GM19035 (cell line): ENCODE data around the gene MAN1C1.

Experiments used
- ATAC-seq: cut with Tn5 transposase; IDR thresholded peaks from one replicate; pipeline ENCODE4 v1.9.1; 2021; ENCODE audit not compliant: unreplicated experiment

Gene MAN1C1

DNA sequence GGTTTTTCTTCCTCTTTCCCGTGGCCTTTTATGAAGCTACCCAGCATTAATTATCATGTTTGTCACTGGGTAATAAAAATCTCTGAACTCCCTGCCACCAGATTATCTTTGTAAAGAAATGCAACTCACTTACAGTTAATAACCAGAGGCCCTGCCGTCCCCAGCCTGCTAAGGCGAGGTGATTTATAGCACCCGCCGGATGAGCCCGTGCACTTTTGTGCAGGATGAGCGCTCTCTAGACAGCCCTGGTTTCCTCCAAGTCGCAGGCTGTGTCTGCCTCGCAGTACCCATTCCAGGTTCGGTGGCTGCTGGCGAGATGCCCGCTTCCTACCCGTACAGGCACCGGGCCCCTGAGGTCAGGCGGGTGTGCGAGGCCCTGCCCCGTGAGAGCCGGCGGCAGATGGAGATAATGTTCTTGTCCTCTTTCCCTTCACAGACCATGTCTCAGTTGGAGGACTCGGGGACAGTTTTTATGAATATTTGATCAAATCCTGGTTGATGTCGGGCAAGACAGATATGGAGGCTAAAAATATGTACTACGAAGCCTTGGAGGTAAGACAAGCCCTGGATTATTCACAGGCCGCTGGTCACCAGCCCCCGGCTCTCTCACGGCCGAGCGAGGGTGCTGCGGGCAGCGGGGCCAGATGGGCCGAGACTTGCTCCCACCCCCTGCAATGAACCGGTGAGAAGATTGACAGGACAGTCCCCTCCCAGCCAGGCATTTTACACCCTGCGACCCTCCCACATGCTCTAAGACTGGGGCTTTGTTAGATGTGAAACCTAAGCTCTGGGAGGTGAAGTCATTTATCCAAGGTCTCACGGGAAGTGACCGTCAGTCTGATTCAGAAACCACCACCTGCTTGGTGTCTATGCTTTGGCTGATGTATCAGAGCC lies 154.9 kb downstream of the MAN1C1 start:
- no peak for ATAC-seq

DNA sequence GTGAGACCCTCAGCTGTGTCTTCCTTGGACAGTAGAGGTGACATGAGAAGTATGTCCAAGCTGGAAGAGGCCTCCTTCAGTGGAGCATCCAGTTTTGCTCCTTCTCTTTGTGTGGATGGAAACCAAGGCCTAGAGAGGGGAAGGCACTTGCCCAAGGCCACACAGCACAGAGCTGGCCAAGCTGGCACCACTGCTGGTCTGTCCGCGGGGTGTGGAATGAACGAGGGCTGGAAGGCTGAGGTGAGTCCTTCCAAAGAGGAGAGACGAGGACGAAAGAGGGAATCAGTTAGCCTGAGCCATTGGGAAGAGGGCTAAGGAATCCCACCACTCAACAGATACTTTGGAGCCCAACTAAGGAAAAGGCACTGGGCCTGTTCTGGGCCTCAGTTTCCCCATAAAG lies 155.6 kb downstream of the MAN1C1 start:
- ATAC-seq = no peak

DNA sequence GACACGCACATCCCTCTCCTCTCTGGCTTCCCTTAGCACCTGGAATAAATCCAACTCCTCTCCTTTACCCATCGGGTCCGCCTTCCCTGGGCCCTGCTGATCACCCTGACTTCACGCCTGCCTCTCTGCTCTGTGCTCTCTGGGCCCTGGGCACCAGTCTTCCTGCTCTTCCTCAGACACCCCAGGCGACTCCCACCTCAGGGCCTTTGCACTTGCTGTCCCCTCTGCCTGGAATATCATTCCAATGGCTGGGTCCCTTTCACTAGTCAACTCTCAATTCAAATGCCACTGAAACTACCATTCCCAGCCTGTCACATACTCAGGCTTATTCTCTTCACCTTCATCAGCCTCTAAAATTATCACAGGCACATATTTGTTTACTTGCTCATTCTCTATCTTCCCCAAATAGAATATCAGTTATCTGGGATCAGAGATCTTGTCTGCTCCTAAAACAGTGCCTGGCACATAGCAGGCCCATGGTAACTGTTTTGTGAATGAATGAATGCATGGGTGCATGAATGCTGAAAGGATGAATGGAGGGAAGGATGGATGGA lies 156.2 kb downstream of the MAN1C1 start:
- no peak for ATAC-seq

DNA sequence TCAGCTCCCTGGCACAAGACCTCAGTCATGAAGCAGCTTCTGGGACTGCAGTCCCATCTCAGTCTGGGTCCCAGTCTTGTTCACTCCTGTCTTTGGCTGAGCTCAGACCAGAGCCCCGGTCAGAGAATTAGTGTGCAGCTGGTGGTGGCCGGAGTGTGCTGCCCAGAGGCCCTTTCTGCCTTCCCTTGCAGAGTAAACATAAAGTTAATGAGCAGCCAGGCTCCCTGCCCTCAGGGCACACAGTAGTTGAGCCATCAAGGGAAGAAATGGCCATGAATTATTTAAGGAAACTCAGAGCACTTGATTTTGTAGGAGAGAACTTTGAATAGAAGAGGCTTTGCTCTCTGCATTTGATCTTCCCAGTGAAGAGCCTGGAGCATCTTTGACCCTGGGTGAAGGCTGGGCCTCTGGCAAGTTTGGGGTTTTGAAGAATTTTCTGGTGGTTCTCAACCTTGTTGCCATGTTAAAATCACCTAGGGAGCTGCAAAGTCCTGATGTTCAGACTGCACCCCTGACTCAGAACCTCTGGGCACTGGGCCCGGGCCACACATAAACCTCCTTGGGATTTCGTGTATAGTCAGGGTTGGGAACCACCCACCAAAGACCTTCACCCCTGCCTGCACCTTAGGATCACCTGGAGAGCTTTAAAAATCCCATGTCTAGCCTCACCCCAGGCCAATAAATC lies 157.0 kb downstream of the MAN1C1 start:
- no peak for ATAC-seq

DNA sequence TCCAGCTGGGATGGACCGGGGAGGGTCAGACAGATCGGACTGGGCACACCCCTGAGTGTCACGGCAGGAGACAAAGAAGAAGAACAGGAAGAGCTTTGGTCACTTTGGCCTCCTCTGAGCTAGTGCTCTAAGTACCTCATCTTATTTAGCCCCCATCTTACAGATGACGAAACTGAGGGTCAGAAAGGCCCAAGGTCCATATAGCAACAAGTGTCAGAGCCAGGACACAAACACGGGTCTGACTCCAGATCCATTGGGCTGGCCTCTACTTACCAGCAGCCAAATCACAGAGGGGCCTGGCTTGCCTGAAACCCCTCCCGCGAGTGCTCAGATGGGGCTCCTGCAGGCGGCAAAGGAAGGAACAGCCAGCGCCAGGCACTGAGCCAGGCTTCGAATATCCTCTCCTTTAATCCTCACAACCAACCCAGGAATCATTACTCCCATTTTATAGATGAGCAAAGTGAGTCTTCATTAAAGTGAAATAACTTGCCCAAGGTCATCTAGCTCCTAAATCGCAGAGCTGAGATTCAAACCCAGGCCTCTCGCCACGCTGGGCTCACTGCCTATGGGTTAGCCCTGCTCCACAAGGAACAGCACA lies 157.7 kb downstream of the MAN1C1 start:
- ATAC-seq = no peak

DNA sequence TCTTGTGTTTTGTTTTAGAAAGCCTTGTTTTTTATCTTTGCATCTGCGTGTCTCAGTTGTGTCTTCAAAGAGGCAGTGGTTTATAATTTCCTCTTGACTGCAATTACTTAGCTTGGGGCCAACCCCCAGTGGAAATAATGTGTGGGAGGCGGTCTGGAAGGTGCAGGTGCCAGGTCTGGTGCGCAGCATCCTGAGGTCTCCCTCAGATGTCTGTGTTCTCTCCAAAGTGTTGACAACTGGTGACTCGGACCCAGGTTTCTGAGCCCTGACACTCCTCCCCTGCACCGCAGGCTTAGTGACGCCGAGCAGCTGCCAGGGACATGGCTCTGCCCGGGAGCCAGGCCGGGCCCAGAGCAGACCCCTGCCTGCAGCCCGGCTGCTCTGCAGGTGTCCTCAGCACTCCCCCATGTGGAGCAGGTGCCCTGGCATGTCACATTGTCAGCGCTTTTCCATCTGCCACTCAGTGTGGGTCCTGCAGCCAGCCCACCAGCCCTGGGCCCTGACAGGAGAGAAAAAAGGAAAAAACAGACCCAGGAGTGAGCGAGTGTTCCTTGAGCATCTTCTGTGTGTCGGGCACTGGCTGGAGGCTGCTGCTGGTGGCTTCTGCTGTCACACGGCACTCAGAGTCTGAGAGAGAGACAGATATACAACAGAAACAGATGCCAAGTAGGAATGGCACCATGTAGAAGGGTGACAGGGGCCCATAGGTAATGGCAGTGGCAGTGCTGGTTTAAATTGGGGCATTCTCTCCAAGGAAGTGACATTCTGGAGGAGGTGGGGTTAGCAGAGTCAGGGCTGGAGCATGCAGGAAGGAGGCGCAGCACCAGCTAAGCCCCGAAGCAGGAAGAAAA lies 158.6 kb downstream of the MAN1C1 start:
- ATAC-seq = no peak

DNA sequence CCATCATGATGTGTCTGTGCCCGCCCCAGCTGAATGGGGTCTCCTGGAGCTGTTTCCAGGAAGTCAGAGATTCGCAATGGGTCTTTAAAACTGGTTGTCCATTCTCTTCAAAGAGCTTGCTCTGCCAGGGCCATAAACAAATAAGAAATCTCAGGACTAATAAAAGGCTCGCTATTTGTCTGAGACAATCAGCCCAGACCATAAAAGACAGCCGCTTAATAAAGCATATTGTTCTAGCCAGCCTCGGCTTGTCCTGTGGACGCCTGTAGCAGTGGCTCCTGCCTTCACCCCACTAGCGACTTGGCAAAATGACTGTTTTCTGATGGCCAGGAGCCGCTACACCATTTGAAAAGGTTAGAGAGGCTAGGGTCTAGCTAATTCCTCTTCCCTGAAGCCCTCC lies 162.8 kb downstream of the MAN1C1 start:
- no peak for ATAC-seq

DNA sequence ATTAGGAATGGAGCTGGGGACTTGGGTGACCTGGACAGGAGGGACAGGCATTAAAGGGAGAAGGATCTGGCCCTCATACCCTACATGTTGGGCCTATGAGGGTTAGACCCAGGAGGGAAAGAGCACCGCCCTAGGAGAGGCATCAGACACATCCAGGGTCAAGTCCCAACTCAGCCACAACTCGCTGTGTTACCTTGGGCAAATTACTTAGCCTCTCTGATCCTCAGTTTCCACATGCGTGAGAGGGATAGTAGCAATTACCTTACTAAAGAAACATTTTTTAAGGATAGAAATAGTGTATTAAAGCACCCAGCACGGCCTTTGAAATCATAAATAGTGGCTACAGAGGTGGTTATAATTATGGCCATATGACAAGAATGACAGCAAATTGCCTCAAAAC lies 163.3 kb downstream of the MAN1C1 start:
- ATAC-seq = no peak

DNA sequence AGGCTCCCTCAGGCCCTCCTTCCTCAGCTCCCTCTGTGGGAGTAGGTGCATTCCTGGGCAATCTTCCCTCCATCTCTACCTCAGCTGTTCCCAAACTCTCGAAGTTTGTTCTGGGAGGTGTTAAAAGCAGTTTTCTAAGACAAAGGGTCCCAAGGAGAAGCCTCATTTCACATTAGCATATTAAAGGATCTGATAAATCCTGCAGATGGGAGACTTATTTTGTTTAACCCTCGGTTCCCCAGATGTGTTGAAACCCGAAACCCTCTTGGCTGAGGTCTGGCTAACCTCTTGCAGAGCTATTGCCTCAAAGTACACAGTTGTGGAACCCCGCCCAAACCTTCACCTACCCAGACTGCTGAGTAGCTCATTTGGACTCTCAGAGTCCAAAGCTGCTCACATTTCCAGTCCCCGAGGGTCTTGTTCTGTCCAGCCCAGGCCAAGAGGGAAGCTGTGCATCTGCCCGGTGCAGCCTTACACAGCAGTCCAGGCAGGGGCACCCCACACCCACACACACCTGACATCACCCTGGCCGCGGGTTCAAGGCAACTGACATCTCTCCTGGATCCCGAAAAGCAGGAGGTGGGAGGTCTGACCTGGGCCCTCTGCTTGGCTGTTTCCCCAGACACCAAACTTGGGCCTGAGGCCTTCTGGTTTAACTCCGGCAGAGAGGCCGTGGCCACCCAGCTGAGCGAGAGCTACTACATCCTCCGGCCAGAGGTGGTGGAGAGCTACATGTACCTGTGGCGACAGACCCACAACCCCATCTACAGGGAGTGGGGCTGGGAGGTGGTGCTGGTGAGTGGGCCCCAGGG lies 163.9 kb downstream of the MAN1C1 start:
- no peak for ATAC-seq

DNA sequence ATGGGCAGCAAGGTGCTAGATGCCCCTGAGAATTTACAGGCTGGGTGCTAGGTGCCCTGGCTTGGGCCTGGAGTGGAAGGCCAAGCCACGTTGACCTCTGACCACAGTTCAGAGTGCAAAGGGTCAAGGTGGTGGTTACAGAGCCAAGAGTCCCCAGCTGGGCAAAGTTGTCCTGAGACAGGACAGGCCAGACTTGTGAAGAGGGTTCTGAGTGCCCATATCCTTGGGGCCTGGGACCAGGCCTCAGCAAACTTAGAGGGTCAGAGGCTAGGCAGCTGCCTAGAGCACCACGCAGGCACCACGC lies 164.5 kb downstream of the MAN1C1 start:
- ATAC-seq = no peak

DNA sequence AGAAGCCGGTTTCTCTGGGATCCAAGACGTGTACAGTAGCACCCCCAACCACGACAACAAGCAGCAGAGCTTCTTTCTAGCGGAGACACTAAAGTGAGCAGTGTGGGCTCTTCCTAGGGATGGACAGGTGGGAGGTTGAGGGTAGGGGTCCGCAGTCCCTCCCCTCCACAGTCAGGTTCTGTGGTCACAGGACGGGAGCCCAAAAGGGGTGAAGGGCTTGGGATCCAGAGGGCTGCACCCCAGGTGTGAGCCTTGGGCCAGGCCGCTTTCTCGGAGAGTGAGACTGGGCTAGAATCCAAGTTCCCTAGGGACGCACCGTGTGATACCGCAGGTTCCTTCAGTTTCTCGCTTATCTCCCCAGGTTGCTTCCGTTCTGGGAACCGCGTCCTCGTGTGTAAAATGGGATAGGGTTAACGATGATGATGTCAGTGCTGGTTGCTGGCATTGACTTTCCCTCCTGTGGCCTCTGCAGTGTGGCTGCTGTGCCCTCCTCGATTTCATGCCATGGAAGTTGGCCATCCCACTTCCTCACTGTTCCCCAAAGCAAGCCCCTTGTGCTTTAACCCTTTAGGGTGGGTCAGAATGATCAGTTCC lies 166.1 kb downstream of the MAN1C1 start:
- ATAC-seq = no peak

DNA sequence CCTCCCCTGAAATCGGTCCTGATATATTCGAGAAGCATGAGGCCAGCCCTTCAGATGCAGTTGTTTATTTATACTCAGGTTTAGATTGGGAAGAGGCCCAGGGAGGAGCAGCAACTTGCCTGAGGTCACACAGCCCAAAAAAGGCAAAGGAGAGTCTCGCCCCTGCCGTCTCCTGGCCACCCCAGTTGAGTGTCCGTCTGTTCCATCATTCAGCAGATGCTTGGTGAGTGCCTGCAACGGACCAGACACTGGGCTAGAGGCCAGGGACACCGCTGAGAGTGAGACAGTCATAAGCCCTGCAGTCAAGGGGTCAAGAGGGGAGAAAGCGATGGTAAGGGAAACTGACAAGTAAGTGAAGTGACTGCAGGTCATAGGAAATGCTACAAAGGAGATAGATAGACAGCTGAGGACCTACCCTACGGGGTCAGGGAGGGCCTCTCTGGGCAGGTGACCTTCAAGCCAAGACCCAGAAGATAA lies 168.0 kb downstream of the MAN1C1 start:
- ATAC-seq = no peak

DNA sequence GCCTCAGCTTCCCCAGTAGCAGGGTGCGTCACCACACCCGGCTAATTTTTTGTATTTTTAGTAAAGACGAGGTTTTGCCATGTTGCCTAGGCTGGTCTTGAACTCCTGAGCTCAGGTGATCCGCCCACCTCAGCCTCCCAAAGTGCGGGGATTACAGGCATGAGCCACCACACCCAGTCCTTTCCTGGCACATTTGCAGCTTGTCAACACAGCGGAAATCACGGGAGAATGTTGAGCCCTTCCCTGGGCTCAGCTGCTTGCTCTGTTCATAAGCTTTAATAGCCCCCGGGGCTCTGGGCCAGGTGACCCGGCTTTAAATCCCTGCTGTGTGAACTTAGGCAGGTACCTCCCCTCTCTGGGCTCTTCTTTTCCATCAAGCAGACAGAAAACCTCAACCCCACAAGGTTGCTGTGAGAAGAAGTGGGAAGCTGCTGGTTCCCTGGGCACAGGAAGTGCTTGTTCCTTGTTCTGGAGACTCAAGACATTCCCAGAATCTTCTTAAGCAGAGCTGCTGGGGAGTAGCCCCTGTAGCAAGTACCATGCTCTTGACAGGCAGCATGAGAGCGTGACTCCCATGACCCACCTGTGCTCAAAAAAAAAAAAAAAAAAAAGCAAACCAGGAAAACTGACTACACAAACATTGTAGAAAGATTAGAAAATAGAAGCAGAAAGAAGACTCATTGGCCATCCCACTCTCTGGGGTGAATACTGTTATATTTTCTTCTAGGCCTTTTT lies 168.9 kb downstream of the MAN1C1 start:
- ATAC-seq = no peak

DNA sequence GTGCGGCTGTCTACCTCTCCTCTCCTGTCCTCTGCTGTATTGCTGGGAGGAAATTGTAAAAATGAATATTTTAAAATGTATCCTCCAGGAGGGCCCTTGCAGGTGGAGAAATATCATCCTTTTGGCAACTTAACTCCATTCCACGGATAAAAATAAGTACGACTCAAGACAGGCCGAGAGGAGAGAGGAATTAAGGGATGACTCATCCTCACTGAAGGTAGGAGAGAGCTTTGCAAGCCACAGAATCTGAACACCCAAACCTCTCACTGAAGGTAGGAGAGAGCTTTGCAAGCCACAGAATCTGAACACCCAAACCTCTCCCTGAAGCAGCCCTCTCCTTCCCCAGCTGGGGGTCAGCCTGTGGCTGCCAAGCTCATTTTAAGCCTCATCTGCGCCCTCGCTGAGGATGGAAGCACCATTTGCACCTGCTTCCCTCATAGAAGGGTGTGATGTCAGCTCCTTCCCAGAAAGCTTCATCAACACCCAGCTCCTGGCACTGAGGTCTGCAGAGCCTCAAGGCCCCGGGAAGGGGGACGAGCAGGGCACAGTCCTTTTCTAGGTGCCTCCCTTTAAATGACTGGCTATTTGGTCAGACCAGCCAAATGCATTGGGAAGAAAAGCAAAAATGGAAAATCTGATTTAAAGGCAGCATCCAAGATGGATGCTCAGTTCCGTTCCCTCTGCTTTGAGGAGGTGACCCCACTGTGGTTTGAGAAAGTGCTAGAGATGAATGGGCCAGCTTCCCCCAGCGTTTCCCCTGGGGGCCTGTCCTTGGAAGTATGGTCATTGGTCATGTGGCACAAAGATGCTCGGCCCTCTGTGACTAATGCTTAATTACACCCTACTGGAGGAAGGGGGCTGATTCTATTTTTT lies 170.5 kb downstream of the MAN1C1 start:
- no peak for ATAC-seq

DNA sequence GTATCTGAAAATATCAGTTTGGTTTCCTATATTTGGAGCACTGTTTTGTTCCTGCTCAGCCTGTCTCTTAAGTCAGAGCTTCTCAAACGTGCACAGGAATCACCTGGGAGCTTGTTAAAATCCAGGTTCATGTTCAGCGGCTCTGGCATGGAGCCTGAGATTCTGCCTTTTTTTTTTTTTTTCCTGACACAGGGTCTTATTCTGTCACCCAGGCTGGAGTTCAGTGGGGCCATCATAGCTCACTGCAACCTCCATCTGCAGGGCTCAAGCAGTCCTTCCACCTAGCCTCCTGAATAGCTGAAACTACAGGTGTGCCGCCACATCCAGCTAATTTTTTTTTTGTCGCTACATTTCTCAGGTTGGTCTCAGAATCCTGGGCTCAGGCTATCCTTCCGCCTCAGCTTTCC lies 171.2 kb downstream of the MAN1C1 start:
- no peak for ATAC-seq

DNA sequence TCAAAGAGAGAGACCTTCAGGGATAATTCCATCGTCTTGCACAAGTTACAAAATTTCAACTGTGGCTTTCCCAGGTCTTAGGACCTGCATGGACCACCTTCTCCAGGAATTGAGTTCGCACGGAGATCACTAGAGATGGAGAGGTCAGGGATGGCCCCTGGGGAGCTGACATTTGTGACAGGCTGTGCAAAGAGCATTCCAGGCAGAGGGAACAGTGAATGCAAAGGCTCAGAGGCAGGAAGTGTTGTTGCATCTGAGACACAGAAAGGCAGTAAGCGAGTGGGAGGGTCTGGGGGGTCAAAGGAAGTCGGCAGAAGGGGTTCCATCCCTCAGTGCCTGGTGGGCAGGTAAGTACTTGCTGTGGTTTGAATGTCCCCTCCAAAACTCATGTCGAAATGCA lies 173.9 kb downstream of the MAN1C1 start:
- ATAC-seq = no peak

DNA sequence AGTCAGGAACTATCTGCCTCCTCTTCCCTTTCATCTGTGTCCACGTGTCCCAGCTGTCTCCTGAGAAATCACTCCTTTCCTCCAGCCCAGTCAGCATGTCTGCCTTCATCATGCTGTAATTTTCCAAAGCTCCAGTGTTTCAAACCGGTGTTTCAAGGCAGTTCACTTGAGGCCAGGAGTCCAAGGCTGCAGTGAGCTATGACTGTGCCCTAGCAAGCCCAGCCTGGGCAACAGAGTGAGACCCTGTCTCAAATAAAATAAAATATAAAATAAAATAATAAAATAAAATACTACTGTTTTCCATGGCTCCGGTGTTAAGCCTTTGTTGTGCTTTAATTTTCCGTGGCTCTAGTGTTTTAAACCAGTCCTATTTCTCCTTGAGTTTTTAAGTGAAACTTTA lies 175.5 kb downstream of the MAN1C1 start:
- ATAC-seq = no peak

DNA sequence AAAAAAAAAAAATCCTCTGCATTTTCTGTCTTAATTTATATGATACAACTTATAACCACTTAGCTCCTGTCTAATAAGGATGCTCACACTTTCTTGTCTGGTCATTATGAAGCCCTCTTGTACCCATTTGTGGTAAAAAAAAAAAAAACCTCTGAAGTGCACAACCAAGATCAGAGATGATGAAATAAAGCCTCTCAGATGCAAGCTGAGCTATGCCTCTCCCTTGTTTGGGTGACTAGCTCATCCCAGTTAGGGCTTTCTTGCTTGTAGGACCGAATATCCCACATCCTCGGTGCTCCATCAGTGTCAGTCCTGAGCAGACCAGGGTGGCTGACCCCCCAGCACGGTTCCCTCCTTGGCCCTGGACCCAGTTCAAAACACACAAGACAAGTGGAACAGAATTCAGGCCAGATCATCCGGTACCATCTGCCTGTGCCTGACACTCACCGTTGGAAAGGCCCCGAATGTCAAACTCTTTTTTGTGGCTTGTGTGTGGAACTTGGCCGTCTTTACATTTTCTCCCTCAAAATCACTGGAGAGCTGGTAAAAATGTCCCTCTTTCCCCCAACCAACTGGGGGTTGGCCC lies 177.1 kb downstream of the MAN1C1 start:
- no peak for ATAC-seq
